ENCODE results near the gene FDCSP.
"Not testable (repeated sequence)": the region's sequence is repeated elsewhere in the genome, so short reads cannot be mapped to it uniquely, and the experiment has no call there.

Gene FDCSP

DNA sequence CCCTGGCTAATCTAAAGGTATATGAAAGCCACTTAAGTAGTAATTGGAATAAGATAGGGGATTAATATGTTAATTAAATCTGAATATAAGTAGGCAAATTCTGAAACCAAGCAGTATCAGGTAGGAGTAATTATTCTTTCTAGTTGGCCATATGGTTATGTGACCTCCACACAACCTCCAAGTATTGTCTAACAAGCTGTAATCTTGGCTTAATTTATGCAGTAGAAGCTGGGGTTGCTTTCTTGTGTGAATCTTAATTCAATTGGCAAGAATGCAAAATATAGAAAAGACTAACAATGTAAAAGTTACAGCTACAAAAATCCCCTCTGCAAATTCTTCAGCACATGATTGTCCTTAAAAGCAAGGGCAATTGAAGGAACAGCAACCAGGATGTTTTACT lies 9.8 kb upstream of the FDCSP start:
- H3K4me3 ChIP-seq (ENCODE audit: low read depth, low read length, poor library complexity, severe bottlenecking); H3K4me2 ChIP-seq (ENCODE audit: low read length); H3K9me3 ChIP-seq (ENCODE audit: low read length); H2AFZ ChIP-seq (ENCODE audit: low read length); H4K20me1 ChIP-seq (ENCODE audit: insufficient read depth, low read length); H3K9ac ChIP-seq (ENCODE audit: low read length); H3K27ac ChIP-seq (ENCODE audit: low read depth, low read length, poor library complexity, severe bottlenecking); H3K79me2 ChIP-seq (ENCODE audit: insufficient read depth, low read length); H3K27me3 ChIP-seq (ENCODE audit: insufficient read depth, low read length); H3F3A ChIP-seq (ENCODE audit: insufficient read depth, low read length); H3K9me2 ChIP-seq (ENCODE audit: low read depth, low read length); H3K4me1 ChIP-seq (ENCODE audit: insufficient read depth, low read length, severe bottlenecking); H3K36me3 ChIP-seq (ENCODE audit: insufficient read depth, low read length): not testable (repeated sequence)

DNA sequence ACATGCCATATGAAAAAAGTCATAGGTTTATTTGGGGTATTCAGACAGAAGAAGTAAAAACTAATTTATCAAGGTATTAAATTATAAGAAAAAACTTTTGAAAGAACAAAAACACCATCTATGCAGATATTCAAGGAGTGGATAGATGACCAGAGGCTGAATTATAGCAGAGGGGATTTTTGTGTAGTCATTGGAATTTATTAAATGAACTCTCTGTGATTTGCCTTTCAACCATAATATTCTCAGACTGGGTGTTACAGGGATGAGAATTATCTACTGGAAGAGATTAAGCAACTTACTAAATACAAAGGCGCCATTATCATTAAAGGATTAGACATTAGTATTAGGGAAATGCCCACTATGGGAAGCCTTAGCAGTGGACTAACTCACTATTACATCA lies 9.4 kb upstream of the FDCSP start:
- not testable (repeated sequence) for H3K27me3 ChIP-seq (ENCODE audit: insufficient read depth, low read length); H3K9me3 ChIP-seq (ENCODE audit: low read length); H3K9ac ChIP-seq (ENCODE audit: low read length); H3K4me3 ChIP-seq (ENCODE audit: low read depth, low read length, poor library complexity, severe bottlenecking); H3K79me2 ChIP-seq (ENCODE audit: insufficient read depth, low read length); H2AFZ ChIP-seq (ENCODE audit: low read length); H3K27ac ChIP-seq (ENCODE audit: low read depth, low read length, poor library complexity, severe bottlenecking); H4K20me1 ChIP-seq (ENCODE audit: insufficient read depth, low read length); H3K4me2 ChIP-seq (ENCODE audit: low read length); H3K4me1 ChIP-seq (ENCODE audit: insufficient read depth, low read length, severe bottlenecking); H3F3A ChIP-seq (ENCODE audit: insufficient read depth, low read length); H3K9me2 ChIP-seq (ENCODE audit: low read depth, low read length); H3K36me3 ChIP-seq (ENCODE audit: insufficient read depth, low read length)

DNA sequence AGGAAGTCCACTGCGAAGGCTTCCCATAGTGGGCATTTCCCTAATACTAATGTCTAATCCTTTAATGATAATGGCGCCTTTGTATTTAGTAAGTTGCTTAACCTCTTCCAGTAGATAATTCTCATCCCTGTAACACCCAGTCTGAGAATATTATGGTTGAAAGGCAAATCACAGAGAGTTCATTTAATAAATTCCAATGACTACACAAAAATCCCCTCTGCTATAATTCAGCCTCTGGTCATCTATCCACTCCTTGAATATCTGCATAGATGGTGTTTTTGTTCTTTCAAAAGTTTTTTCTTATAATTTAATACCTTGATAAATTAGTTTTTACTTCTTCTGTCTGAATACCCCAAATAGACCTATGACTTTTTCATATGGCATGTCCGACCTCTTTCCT lies 4.5 kb upstream of the FDCSP start:
- H4K20me1 ChIP-seq (ENCODE audit: insufficient read depth, low read length); H3K4me3 ChIP-seq (ENCODE audit: low read depth, low read length, poor library complexity, severe bottlenecking); H3K9me3 ChIP-seq (ENCODE audit: low read length); H3F3A ChIP-seq (ENCODE audit: insufficient read depth, low read length); H3K4me2 ChIP-seq (ENCODE audit: low read length); H3K9ac ChIP-seq (ENCODE audit: low read length); H3K4me1 ChIP-seq (ENCODE audit: insufficient read depth, low read length, severe bottlenecking); H3K79me2 ChIP-seq (ENCODE audit: insufficient read depth, low read length); H3K9me2 ChIP-seq (ENCODE audit: low read depth, low read length); H3K27me3 ChIP-seq (ENCODE audit: insufficient read depth, low read length); H2AFZ ChIP-seq (ENCODE audit: low read length); H3K27ac ChIP-seq (ENCODE audit: low read depth, low read length, poor library complexity, severe bottlenecking); H3K36me3 ChIP-seq (ENCODE audit: insufficient read depth, low read length): not testable (repeated sequence)

DNA sequence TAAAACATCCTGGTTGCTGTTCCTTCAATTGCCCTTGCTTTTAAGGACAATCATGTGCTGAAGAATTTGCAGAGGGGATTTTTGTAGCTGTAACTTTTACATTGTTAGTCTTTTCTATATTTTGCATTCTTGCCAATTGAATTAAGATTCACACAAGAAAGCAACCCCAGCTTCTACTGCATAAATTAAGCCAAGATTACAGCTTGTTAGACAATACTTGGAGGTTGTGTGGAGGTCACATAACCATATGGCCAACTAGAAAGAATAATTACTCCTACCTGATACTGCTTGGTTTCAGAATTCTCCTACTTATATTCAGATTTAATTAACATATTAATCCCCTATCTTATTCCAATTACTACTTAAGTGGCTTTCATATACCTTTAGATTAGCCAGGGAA lies 4.1 kb upstream of the FDCSP start:
- H3K27me3 ChIP-seq (ENCODE audit: insufficient read depth, low read length); H3K9me3 ChIP-seq (ENCODE audit: low read length); H3K4me3 ChIP-seq (ENCODE audit: low read depth, low read length, poor library complexity, severe bottlenecking); H3K9me2 ChIP-seq (ENCODE audit: low read depth, low read length); H3K9ac ChIP-seq (ENCODE audit: low read length); H3K4me2 ChIP-seq (ENCODE audit: low read length); H3K27ac ChIP-seq (ENCODE audit: low read depth, low read length, poor library complexity, severe bottlenecking); H3K36me3 ChIP-seq (ENCODE audit: insufficient read depth, low read length); H3K79me2 ChIP-seq (ENCODE audit: insufficient read depth, low read length); H2AFZ ChIP-seq (ENCODE audit: low read length); H3F3A ChIP-seq (ENCODE audit: insufficient read depth, low read length); H3K4me1 ChIP-seq (ENCODE audit: insufficient read depth, low read length, severe bottlenecking); H4K20me1 ChIP-seq (ENCODE audit: insufficient read depth, low read length): not testable (repeated sequence)

DNA sequence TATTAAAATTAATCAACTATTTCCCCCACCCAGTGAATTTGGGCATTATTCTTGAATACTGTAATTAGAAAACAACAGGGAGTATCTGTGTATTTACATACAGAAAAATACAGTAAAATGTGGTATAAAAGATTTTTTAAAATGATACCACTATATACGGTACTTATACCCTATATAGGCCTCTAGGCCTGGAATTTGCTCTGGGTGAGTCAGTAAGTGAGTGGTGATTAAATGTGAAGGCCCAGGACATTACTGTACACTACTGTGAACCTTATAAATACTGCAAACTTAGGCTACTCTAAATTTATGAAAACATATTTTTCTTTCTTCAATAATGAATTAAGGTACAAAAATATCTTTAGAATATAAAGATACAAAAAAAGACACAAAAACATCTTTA lies 10.2 kb downstream of the FDCSP start:
- no peak for TF ChIP-seq EZH2 (IDR thresholded peaks at IDR 0.05; ENCODE audit: borderline replicate concordance, low read length)
- TF ChIP-seq, protein P1, sequence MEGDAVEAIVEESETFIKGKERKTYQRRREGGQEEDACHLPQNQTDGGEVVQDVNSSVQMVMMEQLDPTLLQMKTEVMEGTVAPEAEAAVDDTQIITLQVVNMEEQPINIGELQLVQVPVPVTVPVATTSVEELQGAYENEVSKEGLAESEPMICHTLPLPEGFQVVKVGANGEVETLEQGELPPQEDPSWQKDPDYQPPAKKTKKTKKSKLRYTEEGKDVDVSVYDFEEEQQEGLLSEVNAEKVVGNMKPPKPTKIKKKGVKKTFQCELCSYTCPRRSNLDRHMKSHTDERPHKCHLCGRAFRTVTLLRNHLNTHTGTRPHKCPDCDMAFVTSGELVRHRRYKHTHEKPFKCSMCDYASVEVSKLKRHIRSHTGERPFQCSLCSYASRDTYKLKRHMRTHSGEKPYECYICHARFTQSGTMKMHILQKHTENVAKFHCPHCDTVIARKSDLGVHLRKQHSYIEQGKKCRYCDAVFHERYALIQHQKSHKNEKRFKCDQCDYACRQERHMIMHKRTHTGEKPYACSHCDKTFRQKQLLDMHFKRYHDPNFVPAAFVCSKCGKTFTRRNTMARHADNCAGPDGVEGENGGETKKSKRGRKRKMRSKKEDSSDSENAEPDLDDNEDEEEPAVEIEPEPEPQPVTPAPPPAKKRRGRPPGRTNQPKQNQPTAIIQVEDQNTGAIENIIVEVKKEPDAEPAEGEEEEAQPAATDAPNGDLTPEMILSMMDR (IDR thresholded peaks at IDR 0.05; ENCODE audit: low read length): no peak
- H2AFZ ChIP-seq (ENCODE audit: low read length): no peak overlapping the region
- H3K4me2 ChIP-seq (ENCODE audit: low read length): no peak overlapping the region
- H4K20me1 ChIP-seq (ENCODE audit: insufficient read depth, low read length): no peaks in the 10 kb centered on the region
- H3K4me1 ChIP-seq (ENCODE audit: insufficient read depth, low read length, severe bottlenecking): no peaks in the 10 kb centered on the region
- H3K9ac ChIP-seq (ENCODE audit: low read length): no peak overlapping the region
- no peaks in the 10 kb centered on the region for H3K79me2 ChIP-seq (ENCODE audit: insufficient read depth, low read length)
- no peak overlapping the region for H3K27ac ChIP-seq (ENCODE audit: low read depth, low read length, poor library complexity, severe bottlenecking)
- no peak overlapping the region for H3K4me3 ChIP-seq (ENCODE audit: low read depth, low read length, poor library complexity, severe bottlenecking)
- no peaks in the 10 kb centered on the region for H3K9me2 ChIP-seq (ENCODE audit: low read depth, low read length)
- H3F3A ChIP-seq (ENCODE audit: insufficient read depth, low read length): no peaks in the 10 kb centered on the region
- H3K9me3 ChIP-seq (ENCODE audit: low read length): no peaks in the 10 kb centered on the region
- H3K36me3 ChIP-seq (ENCODE audit: insufficient read depth, low read length): no peaks in the 10 kb centered on the region
- no peaks in the 10 kb centered on the region for H3K27me3 ChIP-seq (ENCODE audit: insufficient read depth, low read length)

Measured in OCI-LY1 (cell line).